ENCODE results near the gene OGFOD2.

Gene OGFOD2

GRCh38 chr12:122977655-122978392 lies 2.8 kb downstream of the OGFOD2 start:
- DNase-seq (ENCODE audit: low read depth): no peak

- no peak for DNase-seq (ENCODE audit: low read depth)
Observed at GRCh38 chr12:122978507-122978955, 3.5 kb downstream of the OGFOD2 start.

GRCh38 chr12:122979001-122979907 lies 4.2 kb downstream of the OGFOD2 start:
- DNase-seq (ENCODE audit: low read depth): no peak

- no peak for DNase-seq (ENCODE audit: low read depth)
Observed at GRCh38 chr12:122979908-122980182, 4.8 kb downstream of the OGFOD2 start.

- DNase-seq (ENCODE audit: low read depth): no peak
Observed at GRCh38 chr12:122980183-122981035, 5.4 kb downstream of the OGFOD2 start, which contains the start of gene ARL6IP4. Gene ARL6IP4, plus strand, starts transcription at chr12:122980681. Its CDS starts 459 bp downstream, at chr12:122981140.

- no peak for DNase-seq (ENCODE audit: low read depth)
Observed at GRCh38 chr12:122981036-122981471, 6.0 kb downstream of the OGFOD2 start.

- no peak for DNase-seq (ENCODE audit: low read depth)
Observed at GRCh38 chr12:122981587-122982476, 6.8 kb downstream of the OGFOD2 start.

GRCh38 chr12:122982477-122982815 lies 7.4 kb downstream of the OGFOD2 start:
- no peak for DNase-seq (ENCODE audit: low read depth)

- no peak for DNase-seq (ENCODE audit: low read depth)
Observed at GRCh38 chr12:122982963-122983788, 8.1 kb downstream of the OGFOD2 start.

GRCh38 chr12:122983789-122984515 lies 8.9 kb downstream of the OGFOD2 start:
- no peak for DNase-seq (ENCODE audit: low read depth)

- no peak for DNase-seq (ENCODE audit: low read depth)
Observed at GRCh38 chr12:122984612-122985337, 9.7 kb downstream of the OGFOD2 start.

- DNase-seq (ENCODE audit: low read depth): no peak
Observed at GRCh38 chr12:122985338-122986257, 10.6 kb downstream of the OGFOD2 start.

GRCh38 chr12:122986258-122986871 lies 11.3 kb downstream of the OGFOD2 start:
- no peak for DNase-seq (ENCODE audit: low read depth)

GRCh38 chr12:122987086-122987951 lies 12.3 kb downstream of the OGFOD2 start:
- no peak for DNase-seq (ENCODE audit: low read depth)

- no peak for DNase-seq (ENCODE audit: low read depth)
Observed at GRCh38 chr12:122988036-122988435, 13.0 kb downstream of the OGFOD2 start.

GRCh38 chr12:122988612-122989212 lies 13.7 kb downstream of the OGFOD2 start:
- DNase-seq (ENCODE audit: low read depth): no peak

Measured in HS-5 (cell line).